HG03521 (cell line): ENCODE measurements around the gene HRH3.

Experiments used
- ATAC-seq: cut with Tn5 transposase; IDR thresholded peaks from one replicate; pipeline ENCODE4 v1.9.1; 2021; ENCODE audit warnings: mild to moderate bottlenecking, moderate library complexity; ENCODE audit not compliant: unreplicated experiment

Gene HRH3

GRCh38 chr20:62244644-62245108 lies 24.6 kb upstream of the HRH3 start:
- ATAC-seq: no peak

- no peak for ATAC-seq
These were observed 23.9 kb upstream of the HRH3 start for GRCh38 chr20:62243906-62244515.

- ATAC-seq: no peak
These were observed 23.0 kb upstream of the HRH3 start for GRCh38 chr20:62243106-62243505.

- no peak for ATAC-seq
These were observed 22.1 kb upstream of the HRH3 start for GRCh38 chr20:62242176-62242575.

GRCh38 chr20:62241506-62241905 lies 21.4 kb upstream of the HRH3 start:
- ATAC-seq: no peak

- no peak for ATAC-seq
These were observed 20.1 kb upstream of the HRH3 start for GRCh38 chr20:62240020-62240685.

GRCh38 chr20:62239278-62239879 lies 19.3 kb upstream of the HRH3 start:
- no peak for ATAC-seq

- no peak for ATAC-seq
These were observed 18.6 kb upstream of the HRH3 start for GRCh38 chr20:62238569-62239277.

- ATAC-seq: peak; percentile 96
These were observed 17.9 kb upstream of the HRH3 start, which contains the start of gene OSBPL2 for GRCh38 chr20:62237801-62238568. TSS of gene OSBPL2 (plus strand) at chr20:62238521. CDS start at chr20:62256185, 17,664 bp downstream.

- no peak for ATAC-seq
These were observed 17.4 kb upstream of the HRH3 start for GRCh38 chr20:62237514-62237800.

GRCh38 chr20:62236766-62237513 lies 16.9 kb upstream of the HRH3 start:
- ATAC-seq: no peak

- ATAC-seq: no peak
These were observed 16.1 kb upstream of the HRH3 start for GRCh38 chr20:62236200-62236599.

GRCh38 chr20:62235777-62236157 lies 15.7 kb upstream of the HRH3 start:
- no peak for ATAC-seq

GRCh38 chr20:62235001-62235776 lies 15.1 kb upstream of the HRH3 start:
- no peak for ATAC-seq

GRCh38 chr20:62234339-62234738 lies 14.3 kb upstream of the HRH3 start:
- no peak for ATAC-seq

- ATAC-seq: no peak
These were observed 13.6 kb upstream of the HRH3 start for GRCh38 chr20:62233684-62234083.

- no peak for ATAC-seq
These were observed 12.9 kb upstream of the HRH3 start for GRCh38 chr20:62232770-62233645.

- ATAC-seq: no peak
These were observed 12.1 kb upstream of the HRH3 start for GRCh38 chr20:62232194-62232593.

- no peak for ATAC-seq
These were observed 11.2 kb upstream of the HRH3 start for GRCh38 chr20:62231292-62231691.
